Ishikawa (cell line): Measurements from ENCODE around the gene NOCT.

ENCODE experiments used
- CEBPB ChIP-seq: IDR thresholded peaks from 2 replicates; pipeline ENCODE4 v1.6.1; 2012
- CREB1 ChIP-seq: IDR thresholded peaks from 2 replicates; pipeline ENCODE4 v1.6.1; 2012; ENCODE audit warnings: low read depth
- EGR1 ChIP-seq: IDR thresholded peaks from 2 replicates; pipeline ENCODE4 v1.6.1; 2012
- EP300 ChIP-seq: IDR thresholded peaks from 2 replicates; pipeline ENCODE4 v1.6.1; 2012; ENCODE audit warnings: borderline replicate concordance
- FOXM1 ChIP-seq: IDR thresholded peaks from 2 replicates; pipeline ENCODE4 v1.6.1; 2012; ENCODE audit warnings: low read depth, borderline replicate concordance
- MAX ChIP-seq: IDR thresholded peaks from 2 replicates; pipeline ENCODE4 v1.6.1; 2012
- NFIC ChIP-seq: IDR thresholded peaks from 2 replicates; pipeline ENCODE4 v1.6.1; 2012
- RAD21 ChIP-seq: IDR thresholded peaks from 2 replicates; pipeline ENCODE4 v1.6.1; 2012; ENCODE audit warnings: low read depth
- REST ChIP-seq: IDR thresholded peaks from 2 replicates; pipeline ENCODE4 v1.6.1; 2012; ENCODE audit warnings: low read depth, mild to moderate bottlenecking
- TAF1 ChIP-seq: IDR thresholded peaks from 2 replicates; pipeline ENCODE4 v1.6.1; 2012; ENCODE audit warnings: low read depth, mild to moderate bottlenecking
- TCF12 ChIP-seq: IDR thresholded peaks from 2 replicates; pipeline ENCODE4 v1.6.1; 2012; ENCODE audit warnings: low read depth
- TEAD4 ChIP-seq: IDR thresholded peaks from 2 replicates; pipeline ENCODE4 v1.6.1; 2012
- USF1 ChIP-seq: IDR thresholded peaks from 2 replicates; pipeline ENCODE4 v1.6.1; 2012
- YY1 ChIP-seq: IDR thresholded peaks from 2 replicates; pipeline ENCODE4 v1.6.1; 2012; ENCODE audit warnings: low read depth
- ZBTB7A ChIP-seq: IDR thresholded peaks from 2 replicates; pipeline ENCODE4 v1.6.1; 2012; ENCODE audit warnings: low read depth

Gene NOCT

GRCh38 chr4:139084804-139085093, 69.2 kb downstream of the NOCT start:
- TF ChIP-seq CEBPB (no peak), EP300 (no peak), USF1 (no peak)

GRCh38 chr4:139085141-139085540, 69.6 kb downstream of the NOCT start:
- TF ChIP-seq TAF1, result no peak
- TF ChIP-seq RAD21, result no peak
- no peak for TF ChIP-seq FOXM1
- no peak for TF ChIP-seq YY1
- TF ChIP-seq TCF12, result no peak
- no peak for TF ChIP-seq CREB1
- no peak for TF ChIP-seq EP300
- no peak for TF ChIP-seq TEAD4
- no peak for TF ChIP-seq MAX
- no peak for TF ChIP-seq REST
- TF ChIP-seq CEBPB, result no peak
- TF ChIP-seq USF1, result no peak
- TF ChIP-seq ZBTB7A, result no peak
- no peak for TF ChIP-seq NFIC
- no peak for TF ChIP-seq EGR1

GRCh38 chr4:139092271-139092670, 76.7 kb downstream of the NOCT start:
- TF ChIP-seq EGR1 (no peak), TEAD4 (no peak), YY1 (no peak), EP300 (no peak), TAF1 (no peak)
